Lower leg skin (tissue), 3 donors: ENCODE results near the gene UBIAD1.

Source experiments
- POLR2A ChIP-seq, 2 donors: fragments of 450-650 bp; IDR thresholded peaks; one replicate each; pipeline ENCODE4 v1.6.1; 2016 to 2017; ENCODE audit warnings: antibody characterized with exemption in 2 of 2, mild to moderate bottlenecking in 1 of 2, moderate library complexity in 1 of 2
- TF ChIP-seq, protein P1 (sequence below), 3 donors: fragments of 450-650 bp; IDR thresholded peaks; one replicate each; pipeline ENCODE4 v1.5.1; 2016; ENCODE audit warnings: antibody characterized with exemption in 3 of 3, mild to moderate bottlenecking in 3 of 3, moderate library complexity in 2 of 3

DNA sequence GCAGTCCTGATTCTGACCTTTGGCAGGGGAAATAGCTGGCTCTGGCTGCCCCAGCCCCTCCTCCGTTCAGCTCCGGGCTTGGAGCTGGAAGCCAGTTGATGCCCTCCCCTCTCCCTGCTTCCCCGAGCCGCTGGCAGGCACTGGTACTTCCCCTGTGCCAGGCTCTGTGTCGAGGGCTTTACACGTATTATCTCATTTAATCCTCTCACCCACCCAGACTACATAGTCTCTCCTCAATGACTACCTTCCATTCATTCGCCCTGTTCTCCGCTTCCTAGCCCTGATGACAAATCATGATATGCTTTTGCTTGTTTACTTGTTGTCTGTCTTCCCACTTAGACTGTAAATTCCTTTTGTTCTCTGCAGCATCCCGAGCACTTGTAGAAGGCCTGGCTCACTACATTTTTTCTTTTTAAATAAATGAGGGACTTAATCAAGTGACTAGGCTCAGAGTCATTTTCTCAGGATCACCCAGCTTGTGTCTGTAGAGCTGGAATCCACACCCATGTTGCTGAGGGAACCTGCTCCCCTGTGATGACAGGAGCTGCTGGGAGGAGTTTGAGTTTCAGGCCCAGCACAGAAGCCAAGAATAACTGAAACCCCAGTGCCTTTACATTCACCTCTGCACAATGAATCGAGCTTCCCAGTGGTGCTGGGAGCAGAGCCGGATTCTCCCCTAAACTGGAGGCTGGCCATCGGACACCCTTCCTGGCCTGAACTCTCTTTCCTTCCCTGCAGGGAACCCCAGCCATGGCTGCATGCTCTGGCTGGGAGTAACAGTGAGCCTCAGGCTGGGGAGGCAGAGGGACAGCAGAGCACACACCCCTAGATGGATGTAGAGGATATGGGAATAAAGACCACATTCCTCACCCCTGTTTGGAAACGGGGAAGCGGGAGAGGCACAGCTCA, 58.3 kb downstream of the UBIAD1 start:
- TF ChIP-seq, protein P1, sequence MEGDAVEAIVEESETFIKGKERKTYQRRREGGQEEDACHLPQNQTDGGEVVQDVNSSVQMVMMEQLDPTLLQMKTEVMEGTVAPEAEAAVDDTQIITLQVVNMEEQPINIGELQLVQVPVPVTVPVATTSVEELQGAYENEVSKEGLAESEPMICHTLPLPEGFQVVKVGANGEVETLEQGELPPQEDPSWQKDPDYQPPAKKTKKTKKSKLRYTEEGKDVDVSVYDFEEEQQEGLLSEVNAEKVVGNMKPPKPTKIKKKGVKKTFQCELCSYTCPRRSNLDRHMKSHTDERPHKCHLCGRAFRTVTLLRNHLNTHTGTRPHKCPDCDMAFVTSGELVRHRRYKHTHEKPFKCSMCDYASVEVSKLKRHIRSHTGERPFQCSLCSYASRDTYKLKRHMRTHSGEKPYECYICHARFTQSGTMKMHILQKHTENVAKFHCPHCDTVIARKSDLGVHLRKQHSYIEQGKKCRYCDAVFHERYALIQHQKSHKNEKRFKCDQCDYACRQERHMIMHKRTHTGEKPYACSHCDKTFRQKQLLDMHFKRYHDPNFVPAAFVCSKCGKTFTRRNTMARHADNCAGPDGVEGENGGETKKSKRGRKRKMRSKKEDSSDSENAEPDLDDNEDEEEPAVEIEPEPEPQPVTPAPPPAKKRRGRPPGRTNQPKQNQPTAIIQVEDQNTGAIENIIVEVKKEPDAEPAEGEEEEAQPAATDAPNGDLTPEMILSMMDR (IDR thresholded peaks at IDR 0.05), result no peak
- no peak for TF ChIP-seq POLR2A (IDR thresholded peaks at IDR 0.05)
